ENCODE measurements around the gene RUNX2.

The RUNX2 gene

DNA sequence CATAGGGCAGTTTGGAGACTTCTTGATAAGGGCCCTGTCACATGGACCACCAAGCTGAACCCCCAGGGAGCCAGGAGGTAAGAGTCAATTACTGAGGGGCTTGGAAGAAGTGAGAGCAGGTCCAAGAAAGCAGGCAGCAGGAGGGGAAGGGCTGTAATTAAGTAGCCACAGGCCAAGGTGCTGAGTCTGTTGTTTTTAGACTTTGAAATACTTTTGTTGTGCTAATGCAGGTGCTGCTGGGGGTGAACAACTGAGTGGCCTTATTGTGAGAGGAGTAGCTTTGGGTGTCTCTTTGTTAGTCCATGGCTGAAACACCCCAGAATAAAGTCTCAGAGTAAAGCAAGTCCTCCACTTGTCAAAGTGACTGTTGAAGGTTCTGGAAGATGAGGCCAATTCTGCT is 316.6 kb downstream of the RUNX2 start:
- no peak for DNase-seq
- Histone ChIP-seq H3K27me3 (replicated peaks; ENCODE audit: control insufficient read depth, insufficient read depth, low read length, poor library complexity, severe bottlenecking) (no peaks in the 10 kb centered on the region), H3K4me3 (ENCODE audit: insufficient read depth, low read depth, low read length, poor library complexity, severe bottlenecking) (no peak overlapping the region), H3K27ac (ENCODE audit: insufficient read depth, low read length, poor library complexity, severe bottlenecking) (no peak overlapping the region), H3K4me1 (ENCODE audit: control insufficient read depth, insufficient read depth, low read length, poor library complexity, severe bottlenecking) (no peaks in the 10 kb centered on the region), H3K36me3 (ENCODE audit: control insufficient read depth, insufficient read depth, low read length) (no peaks in the 10 kb centered on the region), H3K9me3 (ENCODE audit: control insufficient read depth, low read length) (no peaks in the 10 kb centered on the region)

DNA sequence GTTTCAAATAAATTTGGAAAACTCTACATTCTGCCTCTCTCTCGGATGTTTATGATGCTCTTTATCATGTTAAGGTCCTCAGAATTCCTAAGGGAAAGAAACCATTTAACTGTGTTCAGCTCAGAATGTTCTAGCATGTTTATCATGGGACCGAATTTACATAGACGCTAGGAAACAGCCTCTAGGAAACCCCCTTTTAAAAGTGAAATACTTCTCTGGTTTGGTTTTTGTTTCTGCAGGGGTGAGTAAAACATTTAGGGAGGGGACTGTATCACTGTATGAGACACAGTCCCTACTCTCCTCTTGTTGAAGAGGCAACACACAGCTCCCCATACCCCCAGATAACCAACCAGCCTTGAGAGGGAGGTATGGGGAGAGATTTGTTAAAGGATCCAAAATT is 317.2 kb downstream of the RUNX2 start:
- Histone ChIP-seq H3K4me1 (ENCODE audit: control insufficient read depth, insufficient read depth, low read length, poor library complexity, severe bottlenecking) (no peaks in the 10 kb centered on the region), H3K27me3 (replicated peaks; ENCODE audit: control insufficient read depth, insufficient read depth, low read length, poor library complexity, severe bottlenecking) (no peaks in the 10 kb centered on the region), H3K4me3 (ENCODE audit: insufficient read depth, low read depth, low read length, poor library complexity, severe bottlenecking) (no peak overlapping the region), H3K9me3 (ENCODE audit: control insufficient read depth, low read length) (no peaks in the 10 kb centered on the region), H3K36me3 (ENCODE audit: control insufficient read depth, insufficient read depth, low read length) (no peaks in the 10 kb centered on the region), H3K27ac (ENCODE audit: insufficient read depth, low read length, poor library complexity, severe bottlenecking) (no peak overlapping the region)
- DNase-seq: no peak

DNA sequence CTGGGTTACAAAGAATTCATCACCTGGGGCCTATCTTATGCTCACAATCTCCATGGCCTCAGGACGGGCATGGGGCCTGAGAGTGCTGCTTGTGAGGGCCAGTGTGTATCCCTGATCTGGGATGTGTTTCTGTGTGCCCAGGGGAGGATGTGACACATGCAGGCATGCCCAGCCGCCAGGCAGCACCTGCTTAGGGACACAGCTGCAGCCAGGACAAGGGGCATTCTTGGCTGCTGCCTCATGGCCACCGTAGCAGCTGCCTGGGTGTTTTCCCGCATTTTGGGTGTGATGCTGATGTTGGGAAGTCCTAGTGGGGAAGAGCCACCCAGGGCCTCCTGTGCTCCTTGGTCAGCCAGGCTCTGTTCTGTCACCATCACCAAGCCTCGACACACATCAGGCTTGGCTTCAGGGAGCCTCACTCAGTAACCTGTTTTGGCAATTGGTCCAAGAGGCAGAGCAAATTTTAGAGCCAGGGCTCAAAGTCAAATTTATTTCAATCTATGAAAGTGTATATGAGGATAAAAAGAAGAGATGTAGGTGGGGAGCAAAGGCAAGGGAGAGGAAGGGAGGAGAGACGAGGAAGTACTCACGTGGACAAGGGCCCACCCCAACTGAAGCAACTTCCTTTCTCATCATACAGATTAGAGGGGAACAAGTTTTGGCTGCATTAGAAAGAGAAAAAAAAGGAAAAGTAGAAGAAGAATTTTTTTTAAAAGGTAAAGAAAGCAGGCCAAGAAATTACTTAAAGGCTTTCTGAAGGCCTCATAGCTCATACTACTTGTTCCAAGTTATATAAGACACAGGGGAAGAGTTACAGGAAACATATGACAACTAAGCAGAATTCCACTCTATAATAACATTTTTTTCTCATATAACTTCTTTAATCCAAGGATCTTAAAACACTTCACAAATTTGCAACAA is 319.5 kb downstream of the RUNX2 start:
- no peaks in the 10 kb centered on the region for H3K27me3 ChIP-seq (replicated peaks; ENCODE audit: control insufficient read depth, insufficient read depth, low read length, poor library complexity, severe bottlenecking)
- H3K27ac ChIP-seq (ENCODE audit: insufficient read depth, low read length, poor library complexity, severe bottlenecking): no peak overlapping the region
- H3K4me1 ChIP-seq (ENCODE audit: control insufficient read depth, insufficient read depth, low read length, poor library complexity, severe bottlenecking): no peaks in the 10 kb centered on the region
- H3K4me3 ChIP-seq (ENCODE audit: insufficient read depth, low read depth, low read length, poor library complexity, severe bottlenecking): no peak overlapping the region
- no peaks in the 10 kb centered on the region for H3K36me3 ChIP-seq (ENCODE audit: control insufficient read depth, insufficient read depth, low read length)
- no peak for DNase-seq
- no peaks in the 10 kb centered on the region for H3K9me3 ChIP-seq (ENCODE audit: control insufficient read depth, low read length)

DNA sequence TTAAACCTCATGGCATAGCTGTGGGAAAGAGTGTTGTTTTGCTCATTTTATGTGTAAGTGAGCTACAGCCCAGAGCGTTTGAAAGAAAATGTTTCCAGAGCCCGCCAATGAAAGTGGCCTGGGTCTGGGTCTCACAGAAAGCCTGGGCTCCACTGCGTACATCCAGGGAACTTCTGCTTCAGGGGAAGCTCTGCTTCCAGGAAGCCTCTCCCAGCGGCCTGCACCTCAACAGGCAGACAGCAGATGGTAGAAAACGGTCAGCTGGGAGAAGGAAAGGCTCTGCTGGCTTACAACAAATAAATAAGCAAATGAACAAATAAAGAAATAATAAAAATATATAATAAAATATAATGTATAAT is 320.1 kb downstream of the RUNX2 start:
- Histone ChIP-seq H3K27ac (ENCODE audit: insufficient read depth, low read length, poor library complexity, severe bottlenecking) (no peak overlapping the region), H3K4me3 (ENCODE audit: insufficient read depth, low read depth, low read length, poor library complexity, severe bottlenecking) (no peak overlapping the region), H3K27me3 (replicated peaks; ENCODE audit: control insufficient read depth, insufficient read depth, low read length, poor library complexity, severe bottlenecking) (no peaks in the 10 kb centered on the region), H3K9me3 (ENCODE audit: control insufficient read depth, low read length) (no peaks in the 10 kb centered on the region), H3K36me3 (ENCODE audit: control insufficient read depth, insufficient read depth, low read length) (no peaks in the 10 kb centered on the region), H3K4me1 (ENCODE audit: control insufficient read depth, insufficient read depth, low read length, poor library complexity, severe bottlenecking) (no peaks in the 10 kb centered on the region)
- no peak for DNase-seq

DNA sequence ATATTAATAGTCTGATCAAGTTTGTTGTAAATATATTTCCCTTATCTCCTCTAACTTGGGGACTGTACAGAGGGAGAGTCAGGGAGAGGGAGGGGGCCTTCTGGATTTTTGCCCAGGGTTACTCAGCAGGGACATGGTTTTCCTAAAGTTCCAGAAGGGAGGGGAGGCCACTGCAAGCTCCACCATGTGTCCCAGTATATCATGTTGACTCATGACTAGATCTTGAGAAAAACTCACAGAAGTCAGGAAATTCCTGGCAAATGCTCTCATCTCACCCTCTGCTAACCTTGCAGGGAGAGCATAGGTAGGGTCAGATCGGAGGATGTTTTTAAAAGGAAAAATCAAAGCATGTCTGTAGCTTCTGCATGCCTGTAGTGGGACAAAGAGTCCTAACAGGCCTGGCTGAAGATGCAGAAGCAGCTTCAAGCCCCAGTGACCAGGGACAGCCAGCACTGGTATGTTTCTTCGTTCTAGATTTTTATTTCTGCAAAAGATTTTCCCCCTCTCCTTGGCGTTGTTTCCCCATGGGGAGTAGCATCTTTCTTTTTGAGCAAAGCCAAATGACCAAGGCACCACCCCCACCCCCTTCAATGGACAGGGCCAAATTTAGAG is 322.5 kb downstream of the RUNX2 start:
- Histone ChIP-seq H3K36me3 (ENCODE audit: control insufficient read depth, insufficient read depth, low read length) (no peaks in the 10 kb centered on the region), H3K4me1 (ENCODE audit: control insufficient read depth, insufficient read depth, low read length, poor library complexity, severe bottlenecking) (no peaks in the 10 kb centered on the region), H3K27ac (ENCODE audit: insufficient read depth, low read length, poor library complexity, severe bottlenecking) (no peak overlapping the region), H3K27me3 (replicated peaks; ENCODE audit: control insufficient read depth, insufficient read depth, low read length, poor library complexity, severe bottlenecking) (no peaks in the 10 kb centered on the region), H3K9me3 (ENCODE audit: control insufficient read depth, low read length) (no peaks in the 10 kb centered on the region), H3K4me3 (ENCODE audit: insufficient read depth, low read depth, low read length, poor library complexity, severe bottlenecking) (no peak overlapping the region)
- no peak for DNase-seq

DNA sequence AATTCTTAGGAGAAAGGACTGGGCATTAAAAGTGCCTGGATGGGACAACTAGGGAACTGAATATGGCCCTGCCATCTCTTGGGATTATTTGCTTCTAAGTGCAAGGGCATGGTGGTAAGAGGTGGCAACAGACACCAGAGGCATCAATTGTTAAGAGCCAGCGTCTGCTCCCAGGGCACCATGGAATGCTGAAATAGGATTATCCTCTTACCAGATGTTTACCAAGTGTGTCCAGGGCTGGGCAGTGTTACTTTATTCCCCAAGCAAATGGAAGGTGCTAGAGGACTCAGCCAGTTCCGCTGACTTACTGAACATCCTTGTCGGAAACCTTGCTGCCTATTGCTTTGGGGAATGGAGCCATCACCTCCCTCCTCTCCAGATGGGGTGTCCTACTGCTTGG is 323.2 kb downstream of the RUNX2 start:
- no peak overlapping the region for H3K27ac ChIP-seq (ENCODE audit: insufficient read depth, low read length, poor library complexity, severe bottlenecking)
- no peaks in the 10 kb centered on the region for H3K9me3 ChIP-seq (ENCODE audit: control insufficient read depth, low read length)
- H3K27me3 ChIP-seq (replicated peaks; ENCODE audit: control insufficient read depth, insufficient read depth, low read length, poor library complexity, severe bottlenecking): no peaks in the 10 kb centered on the region
- no peaks in the 10 kb centered on the region for H3K36me3 ChIP-seq (ENCODE audit: control insufficient read depth, insufficient read depth, low read length)
- no peak overlapping the region for H3K4me3 ChIP-seq (ENCODE audit: insufficient read depth, low read depth, low read length, poor library complexity, severe bottlenecking)
- no peak for DNase-seq
- no peaks in the 10 kb centered on the region for H3K4me1 ChIP-seq (ENCODE audit: control insufficient read depth, insufficient read depth, low read length, poor library complexity, severe bottlenecking)

DNA sequence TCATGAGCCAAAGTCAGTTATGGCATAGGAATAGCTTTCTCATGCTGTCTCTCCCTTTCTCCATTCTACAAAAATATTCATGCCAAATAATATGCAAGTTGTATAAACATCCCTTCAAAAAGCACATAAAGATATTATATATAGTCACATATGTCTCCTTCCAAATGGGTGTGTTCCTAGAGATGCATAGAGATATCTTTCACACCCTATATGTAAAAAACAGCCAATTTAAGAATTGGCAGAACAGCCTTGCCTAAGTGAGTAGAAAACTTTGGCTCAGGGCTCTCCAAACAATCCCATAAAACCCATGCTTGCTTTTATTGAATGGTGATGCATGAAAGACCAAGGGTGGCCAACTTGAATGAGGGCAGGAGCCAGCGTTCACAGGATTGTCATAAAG is 324.3 kb downstream of the RUNX2 start:
- no peaks in the 10 kb centered on the region for H3K36me3 ChIP-seq (ENCODE audit: control insufficient read depth, insufficient read depth, low read length)
- no peaks in the 10 kb centered on the region for H3K27me3 ChIP-seq (replicated peaks; ENCODE audit: control insufficient read depth, insufficient read depth, low read length, poor library complexity, severe bottlenecking)
- no peak overlapping the region for H3K27ac ChIP-seq (ENCODE audit: insufficient read depth, low read length, poor library complexity, severe bottlenecking)
- H3K4me3 ChIP-seq (ENCODE audit: insufficient read depth, low read depth, low read length, poor library complexity, severe bottlenecking): no peak overlapping the region
- DNase-seq: no peak
- H3K4me1 ChIP-seq (ENCODE audit: control insufficient read depth, insufficient read depth, low read length, poor library complexity, severe bottlenecking): no peaks in the 10 kb centered on the region
- no peaks in the 10 kb centered on the region for H3K9me3 ChIP-seq (ENCODE audit: control insufficient read depth, low read length)

DNA sequence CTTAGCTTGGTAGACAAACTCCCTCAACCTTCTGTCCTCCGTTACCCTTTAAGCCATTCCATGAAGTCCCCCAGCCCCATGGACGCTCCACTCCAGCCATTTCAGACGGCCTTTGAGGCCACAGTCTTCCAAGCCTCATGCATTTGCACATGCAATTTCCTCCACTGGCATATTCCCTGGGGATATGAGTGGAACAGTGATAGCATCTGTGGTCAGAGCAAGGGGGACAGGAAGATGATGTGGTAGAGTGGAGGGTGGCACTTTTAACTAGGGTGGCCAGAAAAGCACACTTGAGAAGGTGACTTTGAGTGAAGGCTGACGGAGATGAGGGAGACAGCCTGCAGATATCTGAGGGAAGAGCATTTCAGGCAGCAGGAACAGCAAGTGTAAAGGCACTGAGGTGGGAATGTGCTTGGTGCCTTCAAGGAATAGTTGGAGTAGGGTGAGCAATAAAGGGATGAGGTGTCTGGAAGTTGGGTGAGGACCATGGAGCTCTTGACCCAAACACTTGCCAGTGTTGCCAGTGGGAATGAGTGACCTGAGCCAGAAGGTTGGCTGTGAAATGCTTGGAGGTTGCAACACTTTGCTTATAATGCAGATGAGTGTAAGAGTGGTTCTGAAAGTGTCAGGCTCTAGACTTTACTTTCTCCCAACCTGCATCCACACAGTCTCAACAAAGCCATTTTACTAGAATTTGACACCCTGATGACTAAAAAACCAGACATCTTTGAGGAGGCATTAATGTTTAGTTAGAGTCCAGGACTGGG is 325.2 kb downstream of the RUNX2 start:
- Histone ChIP-seq H3K36me3 (ENCODE audit: control insufficient read depth, insufficient read depth, low read length) (no peaks in the 10 kb centered on the region), H3K27ac (ENCODE audit: insufficient read depth, low read length, poor library complexity, severe bottlenecking) (no peak overlapping the region), H3K4me3 (ENCODE audit: insufficient read depth, low read depth, low read length, poor library complexity, severe bottlenecking) (no peak overlapping the region), H3K9me3 (ENCODE audit: control insufficient read depth, low read length) (no peaks in the 10 kb centered on the region), H3K27me3 (replicated peaks; ENCODE audit: control insufficient read depth, insufficient read depth, low read length, poor library complexity, severe bottlenecking) (no peaks in the 10 kb centered on the region), H3K4me1 (ENCODE audit: control insufficient read depth, insufficient read depth, low read length, poor library complexity, severe bottlenecking) (no peaks in the 10 kb centered on the region)
- no peak for DNase-seq

DNA sequence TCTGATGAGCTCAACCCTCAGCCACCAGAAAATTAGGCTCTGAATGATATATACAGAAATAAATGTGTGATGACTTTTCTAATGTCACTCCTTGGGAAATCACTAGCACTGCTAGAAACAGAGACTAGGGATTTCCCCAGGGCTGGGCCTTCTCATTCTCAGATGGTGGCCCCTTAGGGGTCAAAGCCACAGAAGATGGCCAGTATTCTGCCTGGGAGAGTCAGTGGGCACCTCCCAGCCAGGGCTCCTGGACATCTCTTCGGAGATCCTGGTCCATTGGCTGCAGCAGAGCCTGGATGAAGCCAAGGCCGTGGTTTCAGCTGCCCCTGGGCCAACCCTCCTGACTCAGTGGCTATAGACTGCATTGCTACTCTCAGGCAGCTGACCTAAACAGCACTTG is 326.5 kb downstream of the RUNX2 start:
- H3K27me3 ChIP-seq (replicated peaks; ENCODE audit: control insufficient read depth, insufficient read depth, low read length, poor library complexity, severe bottlenecking): no peaks in the 10 kb centered on the region
- DNase-seq: no peak
- no peak overlapping the region for H3K4me3 ChIP-seq (ENCODE audit: insufficient read depth, low read depth, low read length, poor library complexity, severe bottlenecking)
- H3K36me3 ChIP-seq (ENCODE audit: control insufficient read depth, insufficient read depth, low read length): no peaks in the 10 kb centered on the region
- no peaks in the 10 kb centered on the region for H3K4me1 ChIP-seq (ENCODE audit: control insufficient read depth, insufficient read depth, low read length, poor library complexity, severe bottlenecking)
- no peak overlapping the region for H3K27ac ChIP-seq (ENCODE audit: insufficient read depth, low read length, poor library complexity, severe bottlenecking)
- no peaks in the 10 kb centered on the region for H3K9me3 ChIP-seq (ENCODE audit: control insufficient read depth, low read length)
